ENCODE measurements around the gene CETP. TPM values are rescaled to one million over a fixed set of nuclear protein-coding genes. Genes with fewer than 3 reads are reported as not detected.

The CETP gene
- total and polyA plus RNA-seq, 2 of the 13 experiments (the other 11 are each of a cell fraction or from before 2014, with no cell fraction given): 0.31 to 9.8 TPM

DNA sequence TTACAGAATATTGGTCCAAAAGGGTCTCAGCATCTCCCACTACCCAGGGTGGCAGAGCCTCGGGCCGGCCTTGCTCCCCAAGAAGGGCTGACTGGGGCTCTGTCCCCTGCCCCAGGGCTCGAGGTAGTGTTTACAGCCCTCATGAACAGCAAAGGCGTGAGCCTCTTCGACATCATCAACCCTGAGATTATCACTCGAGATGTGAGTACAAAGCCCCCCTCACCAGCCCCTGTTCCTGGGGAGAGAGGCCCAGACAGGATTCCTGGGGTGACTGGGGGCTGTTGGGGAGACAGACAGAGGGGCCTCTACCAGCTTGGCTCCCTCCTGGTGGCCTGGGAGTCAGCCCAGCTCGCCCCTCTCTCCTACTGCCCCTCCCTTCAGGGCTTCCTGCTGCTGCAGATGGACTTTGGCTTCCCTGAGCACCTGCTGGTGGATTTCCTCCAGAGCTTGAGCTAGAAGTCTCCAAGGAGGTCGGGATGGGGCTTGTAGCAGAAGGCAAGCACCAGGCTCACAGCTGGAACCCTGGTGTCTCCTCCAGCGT lies 21.5 kb downstream of the CETP start (continued):
- TF ChIP-seq AFF4 (CRISPR knock-in tag; IDR thresholded peaks at IDR 0.05): no peak
- TF ChIP-seq, protein P1, sequence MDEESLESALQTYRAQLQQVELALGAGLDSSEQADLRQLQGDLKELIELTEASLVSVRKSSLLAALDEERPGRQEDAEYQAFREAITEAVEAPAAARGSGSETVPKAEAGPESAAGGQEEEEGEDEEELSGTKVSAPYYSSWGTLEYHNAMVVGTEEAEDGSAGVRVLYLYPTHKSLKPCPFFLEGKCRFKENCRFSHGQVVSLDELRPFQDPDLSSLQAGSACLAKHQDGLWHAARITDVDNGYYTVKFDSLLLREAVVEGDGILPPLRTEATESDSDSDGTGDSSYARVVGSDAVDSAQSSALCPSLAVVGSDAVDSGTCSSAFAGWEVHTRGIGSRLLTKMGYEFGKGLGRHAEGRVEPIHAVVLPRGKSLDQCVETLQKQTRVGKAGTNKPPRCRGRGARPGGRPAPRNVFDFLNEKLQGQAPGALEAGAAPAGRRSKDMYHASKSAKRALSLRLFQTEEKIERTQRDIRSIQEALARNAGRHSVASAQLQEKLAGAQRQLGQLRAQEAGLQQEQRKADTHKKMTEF (CRISPR knock-in tag; IDR thresholded peaks at IDR 0.05): peak; percentile 29; the same call in 1 of the 2 replicates
- TF ChIP-seq HDAC2 (CRISPR knock-in tag; IDR thresholded peaks at IDR 0.05): no peak
- 0 out of 2 replicates have a peak, but pooled peaks have one; percentile 25 for TF ChIP-seq ZFY (CRISPR knock-in tag; IDR thresholded peaks at IDR 0.05)
- no peak for TF ChIP-seq HOXD1 (CRISPR knock-in tag; IDR thresholded peaks at IDR 0.05)
- no peak for TF ChIP-seq PRMT3 (CRISPR knock-in tag; IDR thresholded peaks at IDR 0.05; ENCODE audit: borderline replicate concordance, low read depth)
- TF ChIP-seq ZNF383 (CRISPR knock-in tag; IDR thresholded peaks at IDR 0.05; ENCODE audit: borderline replicate concordance): no peak
- no peak for TF ChIP-seq HCFC1 (IDR thresholded peaks at IDR 0.05; ENCODE audit: low read depth, low read length)
- TF ChIP-seq EHMT2 (IDR thresholded peaks at IDR 0.05; ENCODE audit: borderline replicate concordance, low read depth, low read length): no peak
- 0 out of 2 replicates have a peak, but pooled peaks have one; percentile 56 for TF ChIP-seq ZNF772 (CRISPR knock-in tag; IDR thresholded peaks at IDR 0.05)
- no peak for TF ChIP-seq TEAD2 (CRISPR knock-in tag; IDR thresholded peaks at IDR 0.05)
- TF ChIP-seq, protein P2, sequence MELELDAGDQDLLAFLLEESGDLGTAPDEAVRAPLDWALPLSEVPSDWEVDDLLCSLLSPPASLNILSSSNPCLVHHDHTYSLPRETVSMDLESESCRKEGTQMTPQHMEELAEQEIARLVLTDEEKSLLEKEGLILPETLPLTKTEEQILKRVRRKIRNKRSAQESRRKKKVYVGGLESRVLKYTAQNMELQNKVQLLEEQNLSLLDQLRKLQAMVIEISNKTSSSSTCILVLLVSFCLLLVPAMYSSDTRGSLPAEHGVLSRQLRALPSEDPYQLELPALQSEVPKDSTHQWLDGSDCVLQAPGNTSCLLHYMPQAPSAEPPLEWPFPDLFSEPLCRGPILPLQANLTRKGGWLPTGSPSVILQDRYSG (CRISPR knock-in tag; IDR thresholded peaks at IDR 0.05): no peak
- peak; percentile 35; the same call in 1 of the 2 replicates for TF ChIP-seq ZNF501 (CRISPR knock-in tag; IDR thresholded peaks at IDR 0.05)
- no peak for TF ChIP-seq ZNF615 (CRISPR knock-in tag; IDR thresholded peaks at IDR 0.05; ENCODE audit: borderline replicate concordance)
- TF ChIP-seq ZMAT3 (CRISPR knock-in tag; conservative IDR thresholded peaks at IDR 0.05): peak; percentile 43; the same call in 1 of the 2 replicates
- peak; percentile 68; the same call in 1 of the 2 replicates for TF ChIP-seq ZNF441 (CRISPR knock-in tag; IDR thresholded peaks at IDR 0.05; ENCODE audit: borderline replicate concordance)
- TF ChIP-seq SP1 (IDR thresholded peaks at IDR 0.05): no peak
- no peak for TF ChIP-seq SP1 (CRISPR knock-in tag; IDR thresholded peaks at IDR 0.05)
- TF ChIP-seq ZNF136 (CRISPR knock-in tag; IDR thresholded peaks at IDR 0.05; ENCODE audit: low read depth): no peak
- no peak for TF ChIP-seq NFIB (CRISPR knock-in tag; IDR thresholded peaks at IDR 0.05; ENCODE audit: borderline replicate concordance)
- TF ChIP-seq, protein P3, sequence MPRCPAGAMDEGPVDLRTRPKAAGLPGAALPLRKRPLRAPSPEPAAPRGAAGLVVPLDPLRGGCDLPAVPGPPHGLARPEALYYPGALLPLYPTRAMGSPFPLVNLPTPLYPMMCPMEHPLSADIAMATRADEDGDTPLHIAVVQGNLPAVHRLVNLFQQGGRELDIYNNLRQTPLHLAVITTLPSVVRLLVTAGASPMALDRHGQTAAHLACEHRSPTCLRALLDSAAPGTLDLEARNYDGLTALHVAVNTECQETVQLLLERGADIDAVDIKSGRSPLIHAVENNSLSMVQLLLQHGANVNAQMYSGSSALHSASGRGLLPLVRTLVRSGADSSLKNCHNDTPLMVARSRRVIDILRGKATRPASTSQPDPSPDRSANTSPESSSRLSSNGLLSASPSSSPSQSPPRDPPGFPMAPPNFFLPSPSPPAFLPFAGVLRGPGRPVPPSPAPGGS (CRISPR knock-in tag; IDR thresholded peaks at IDR 0.05): 0 out of 2 replicates have a peak, but pooled peaks have one; percentile 30
- no peak for TF ChIP-seq ZNF672 (CRISPR knock-in tag; IDR thresholded peaks at IDR 0.05)
- TF ChIP-seq ZNF644 (CRISPR knock-in tag; IDR thresholded peaks at IDR 0.05; ENCODE audit: low read depth): 0 out of 2 replicates have a peak, but pooled peaks have one; percentile 20
